Dermis microvascular lymphatic vessel endothelial cell (primary cell): ENCODE measurements around the gene HYLS1. TPM values are rescaled to one million over a fixed set of nuclear protein-coding genes. Genes with fewer than 3 reads are reported as not detected.
A peak's percentile ranks its signal among the peaks of the same experiment; 100 is the strongest.
"Not testable (repeated sequence)": the region's sequence is repeated elsewhere in the genome, so short reads cannot be mapped to it uniquely, and the experiment has no call there.

ENCODE experiments used
- DNase-seq, 2 donors: peaks; one replicate each; pipeline versions ENCODE4 v3.0.0 to v3.0.0-alpha.2; 2010; ENCODE audit warnings: low read depth in 2 of 2
- total RNA-seq: library from RNA; depleted of rRNA; stranded (reverse); fragments of >200 nt; gene quantifications from 2 replicates; pipeline ENCODE4 v1.2.1, GENCODE V29; 2014

HYLS1 gene
- total RNA-seq, 1 donor from 2014 or later, result 5.6 TPM

- peak; percentile 71 to 84 for DNase-seq
These were observed 15.7 kb downstream of the HYLS1 start, which contains the start of gene PUS3 for GRCh38 chr11:125902927-125903710. TSS of gene PUS3 (minus strand) at chr11:125903206. CDS start at chr11:125896284, 6,922 bp downstream.

GRCh38 chr11:125903711-125904659, 16.5 kb downstream of the HYLS1 start, which contains the start of gene DDX25:
TSS of gene DDX25 (plus strand) at chr11:125904508. CDS start at chr11:125904518, 10 bp downstream.
- DNase-seq, result no peak

GRCh38 chr11:125904678-125905077, 17.2 kb downstream of the HYLS1 start:
- no peak for DNase-seq

- DNase-seq, result no peak
These were observed 22.9 kb downstream of the HYLS1 start for GRCh38 chr11:125910226-125910849.

- not testable (repeated sequence) for DNase-seq
These were observed 27.1 kb downstream of the HYLS1 start for GRCh38 chr11:125914601-125915000.

GRCh38 chr11:125916683-125917347, 29.3 kb downstream of the HYLS1 start:
- no peak for DNase-seq

- DNase-seq, result no peak
These were observed 30.8 kb downstream of the HYLS1 start for GRCh38 chr11:125918140-125918840.

GRCh38 chr11:125921042-125921441, 33.6 kb downstream of the HYLS1 start:
- no peak for DNase-seq

- no peak for DNase-seq
These were observed 34.7 kb downstream of the HYLS1 start for GRCh38 chr11:125922156-125922555.

- peak; percentile 63 to 73 for DNase-seq
These were observed 35.6 kb downstream of the HYLS1 start for GRCh38 chr11:125923012-125923579.

- no peak for DNase-seq
These were observed 36.2 kb downstream of the HYLS1 start for GRCh38 chr11:125923633-125924032.

- no peak for DNase-seq
These were observed 37.0 kb downstream of the HYLS1 start for GRCh38 chr11:125924384-125925007.

GRCh38 chr11:125925247-125925740, 37.8 kb downstream of the HYLS1 start:
- DNase-seq, result peak; percentile 74 to 76

GRCh38 chr11:125925804-125926203, 38.3 kb downstream of the HYLS1 start:
- DNase-seq, result no peak

- no peak for DNase-seq
These were observed 39.2 kb downstream of the HYLS1 start for GRCh38 chr11:125926682-125927081.

GRCh38 chr11:125929445-125930075, 42.1 kb downstream of the HYLS1 start:
- no peak for DNase-seq

GRCh38 chr11:125930076-125930450, 42.6 kb downstream of the HYLS1 start:
- DNase-seq, result no peak

- no peak for DNase-seq
These were observed 43.6 kb downstream of the HYLS1 start for GRCh38 chr11:125931116-125931515.

- DNase-seq, result no peak
These were observed 44.2 kb downstream of the HYLS1 start for GRCh38 chr11:125931668-125932067.
